Ramos (cell line): ENCODE results near the gene TUBB.
"Not testable (repeated sequence)": the region's sequence is repeated elsewhere in the genome, so short reads cannot be mapped to it uniquely, and the experiment has no call there.

Experiments
- in situ Hi-C: fragments of 300-500 bp; cut with MboI; formaldehyde crosslinking; loops from one replicate; pipeline ENCODE4 v1.14.3; 2022; ENCODE audit warnings: low sequenced_read_pairs; ENCODE audit not compliant: unreplicated experiment

The TUBB gene

DNA sequence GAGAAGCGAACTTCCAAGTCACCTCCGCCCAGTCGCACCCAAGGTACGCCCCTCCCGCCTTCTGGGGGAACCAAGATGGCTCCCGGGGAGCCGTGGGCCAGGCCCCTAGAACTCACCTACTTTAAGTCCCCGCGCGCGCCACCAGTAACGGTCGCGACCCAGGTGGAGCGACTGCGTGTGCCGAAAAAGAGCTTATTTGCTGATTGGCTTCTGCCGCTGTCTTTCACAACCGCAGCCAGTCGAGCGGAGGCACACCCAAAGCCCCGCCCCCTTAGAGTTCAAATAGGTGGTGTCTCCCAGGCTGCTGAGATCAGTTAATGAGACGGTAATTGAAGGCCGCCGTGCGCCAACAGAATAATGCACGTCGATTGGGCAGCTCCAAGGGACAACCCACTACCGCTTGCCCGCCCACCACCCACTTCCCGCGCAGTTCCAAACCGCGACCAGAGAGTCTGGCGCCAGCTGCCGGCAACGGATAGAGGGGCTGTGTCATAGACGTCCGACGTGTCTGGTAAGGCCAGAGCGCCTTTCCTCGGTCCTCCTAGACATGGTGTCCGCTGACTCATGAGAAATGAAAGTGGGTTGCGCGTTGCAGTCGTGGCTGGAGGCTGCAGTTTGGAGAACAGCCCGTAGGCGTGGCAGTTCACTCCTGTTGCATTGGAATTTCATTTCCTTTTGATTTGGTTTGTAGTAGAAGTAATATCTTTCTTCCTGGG lies 2.9 kb upstream of the TUBB start, which contains the start of gene MDC1:
MDC1 (minus strand) TSS at position 153 of the 716 bp plus-strand sequence. CDS start 2,106 bp downstream, outside the sequence.
- in situ Hi-C loops, result no loop called here

DNA sequence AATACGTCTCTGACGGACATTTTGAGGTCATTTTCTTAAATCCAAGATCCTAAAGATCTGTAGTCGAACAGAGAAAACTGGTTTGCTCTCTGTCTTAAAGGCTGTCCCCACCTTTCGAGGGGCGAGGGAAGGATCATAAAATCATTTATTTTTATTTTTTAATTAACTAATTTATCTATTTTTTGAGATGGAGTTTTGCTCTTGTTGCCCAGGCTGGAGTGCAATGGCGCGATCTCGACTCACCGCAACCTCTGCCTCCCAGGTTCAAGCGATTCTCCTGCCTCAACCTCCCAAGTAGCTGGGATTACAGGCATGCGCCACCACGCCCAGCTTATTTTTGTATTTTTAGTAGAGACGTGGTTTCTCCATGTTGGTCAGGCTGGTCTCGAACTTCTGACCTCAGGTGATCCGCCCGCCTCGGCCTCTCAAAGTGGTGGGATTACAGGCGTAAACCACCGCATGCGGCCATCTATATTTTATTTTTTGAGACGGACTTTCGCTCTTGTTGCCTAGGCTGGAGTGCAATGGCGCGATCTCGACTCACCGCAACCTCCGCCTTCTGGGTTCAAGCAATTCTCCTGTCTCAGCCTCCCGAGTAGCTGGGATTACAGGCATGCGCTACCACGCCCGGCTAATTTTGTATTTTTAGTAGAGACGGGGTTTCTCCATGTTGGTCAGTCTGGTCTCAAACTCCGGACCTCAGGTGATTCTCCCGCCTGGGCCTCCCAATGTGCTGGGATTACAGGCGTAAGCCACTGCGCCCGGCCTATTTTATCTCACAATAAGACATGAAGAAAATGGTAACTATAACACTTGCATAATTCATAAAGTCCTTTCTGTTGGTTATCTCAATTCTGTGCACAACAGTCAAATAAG lies 2.1 kb upstream of the TUBB start:
- in situ Hi-C loops, result not testable (repeated sequence)

DNA sequence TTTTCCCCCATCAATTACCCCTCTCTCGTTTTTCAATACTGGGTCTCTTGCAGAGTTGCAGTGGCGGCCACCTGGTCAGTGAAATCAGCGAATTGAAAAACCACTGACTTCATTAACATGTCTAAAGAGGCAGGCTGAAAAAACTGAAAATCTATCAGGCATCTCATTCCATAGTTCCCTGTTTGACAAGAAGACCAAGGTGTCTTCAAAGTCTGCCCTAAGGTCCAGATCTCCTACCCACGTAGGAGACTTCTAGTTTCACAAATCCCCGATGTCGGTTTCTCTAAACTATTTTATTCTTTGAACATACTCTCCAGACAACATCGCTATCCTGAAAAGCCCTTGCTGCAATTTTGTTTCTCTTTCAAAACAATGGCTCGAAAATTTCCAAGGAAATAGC lies 796 bp upstream of the TUBB start:
- in situ Hi-C loops, result no loop called here

DNA sequence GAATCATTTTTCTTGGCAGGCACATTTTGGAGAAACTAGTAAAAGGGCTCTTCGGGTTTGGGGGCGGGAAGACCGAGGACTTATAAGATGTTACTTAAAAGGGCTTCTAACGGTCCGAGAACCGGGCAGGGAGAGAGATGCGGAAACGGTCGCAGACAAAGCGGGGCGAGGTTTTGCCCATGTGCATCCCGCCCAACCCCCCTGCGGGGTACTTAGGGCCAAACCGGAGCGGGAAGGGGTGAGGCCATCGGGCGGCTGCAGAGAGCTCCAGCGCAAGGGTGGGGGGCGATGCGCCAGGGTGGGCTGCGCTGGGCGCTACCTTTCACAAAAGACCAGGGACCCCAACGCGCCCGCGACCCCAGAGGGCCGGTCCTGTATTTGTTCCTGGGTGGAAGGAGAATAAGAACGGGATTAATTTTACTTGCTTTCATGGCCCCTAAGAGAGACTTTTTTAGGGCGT lies 616 bp downstream of the TUBB start:
- in situ Hi-C loops, result no loop called here

DNA sequence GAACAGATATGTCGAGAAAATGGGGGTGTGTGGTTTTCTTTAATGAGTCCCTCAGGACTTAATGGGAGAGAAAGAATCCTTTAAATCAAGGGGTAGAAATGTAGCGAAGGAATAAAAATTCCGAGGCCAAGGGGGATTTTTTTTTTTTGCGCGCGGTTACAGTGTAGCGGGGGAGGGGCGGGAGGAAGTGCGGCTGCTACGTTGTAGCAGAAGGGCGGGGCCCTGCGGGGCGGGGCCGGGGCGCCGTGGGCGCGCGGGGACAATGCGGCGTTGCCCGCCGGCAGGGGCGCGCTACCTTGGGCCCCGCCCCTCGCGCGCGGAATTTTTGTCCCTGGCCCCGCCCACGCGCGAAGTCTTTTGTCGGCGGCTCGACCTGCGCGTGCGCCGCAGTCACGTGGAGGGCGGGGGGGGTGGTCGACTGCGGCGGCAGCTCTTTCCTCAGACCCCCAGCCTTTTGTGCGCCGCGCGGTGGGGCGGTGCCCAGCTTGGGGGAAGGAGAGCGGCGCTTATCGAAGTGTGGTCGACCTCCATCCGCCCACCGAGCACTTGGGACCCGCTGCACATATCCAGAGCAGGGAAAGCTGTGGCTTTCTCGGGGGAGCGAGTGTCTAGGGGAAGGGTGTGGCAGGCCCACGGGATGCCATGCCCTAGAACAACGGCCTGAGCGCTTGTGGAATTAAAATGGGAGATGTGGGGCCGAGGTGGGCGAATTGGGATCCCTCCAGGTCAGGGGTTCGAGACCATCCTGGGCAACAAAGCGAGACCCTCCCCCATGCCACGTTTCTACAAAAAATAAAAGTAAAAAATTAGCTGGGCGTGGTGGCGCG lies 1.3 kb downstream of the TUBB start:
- in situ Hi-C loops, result no loop called here

DNA sequence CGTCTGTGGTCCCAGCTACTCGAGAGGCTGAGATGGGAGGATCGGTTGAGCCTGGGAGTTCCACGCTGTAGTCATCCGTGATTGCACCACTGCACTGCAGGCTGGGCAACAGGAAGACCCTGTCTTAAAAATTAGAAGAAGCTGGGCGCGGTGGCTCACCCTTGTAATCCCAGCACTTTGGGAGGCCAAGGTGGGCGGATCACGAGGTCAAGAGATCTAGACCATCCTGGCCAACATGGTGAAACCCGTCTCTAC lies 1.8 kb downstream of the TUBB start:
- in situ Hi-C loops, result not testable (repeated sequence)

DNA sequence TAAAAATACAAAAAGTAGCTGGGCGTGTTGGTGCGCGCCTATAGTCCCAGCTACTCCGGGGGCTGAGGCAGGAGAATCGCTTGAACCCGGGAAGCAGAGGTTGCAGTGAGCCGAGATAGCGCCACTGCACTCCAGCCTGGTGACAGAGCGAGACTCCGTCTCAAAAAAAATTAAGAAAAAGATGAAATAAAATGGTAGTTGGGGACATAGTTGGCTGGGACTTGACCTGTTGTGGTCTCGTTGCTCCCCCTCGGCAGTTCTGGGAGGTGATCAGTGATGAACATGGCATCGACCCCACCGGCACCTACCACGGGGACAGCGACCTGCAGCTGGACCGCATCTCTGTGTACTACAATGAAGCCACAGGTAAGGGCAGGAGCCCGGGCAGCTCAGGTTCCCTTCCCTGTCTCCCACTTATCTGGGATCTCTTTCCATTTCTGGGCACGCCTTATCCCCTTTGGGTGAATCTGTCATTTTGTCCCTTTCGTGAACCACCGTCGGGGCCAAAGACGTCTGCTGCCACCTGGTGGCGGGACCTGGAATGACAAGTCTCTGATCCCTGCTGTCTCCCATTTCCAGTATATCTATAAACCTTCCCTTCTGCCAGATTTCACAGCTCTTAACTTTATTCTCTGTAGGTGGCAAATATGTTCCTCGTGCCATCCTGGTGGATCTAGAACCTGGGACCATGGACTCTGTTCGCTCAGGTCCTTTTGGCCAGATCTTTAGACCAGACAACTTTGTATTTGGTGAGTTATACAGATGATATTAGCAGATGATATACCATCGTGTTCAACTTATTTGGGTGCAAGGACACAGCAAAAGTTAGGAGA lies 2.3 kb downstream of the TUBB start:
- in situ Hi-C loops, result no loop called here

DNA sequence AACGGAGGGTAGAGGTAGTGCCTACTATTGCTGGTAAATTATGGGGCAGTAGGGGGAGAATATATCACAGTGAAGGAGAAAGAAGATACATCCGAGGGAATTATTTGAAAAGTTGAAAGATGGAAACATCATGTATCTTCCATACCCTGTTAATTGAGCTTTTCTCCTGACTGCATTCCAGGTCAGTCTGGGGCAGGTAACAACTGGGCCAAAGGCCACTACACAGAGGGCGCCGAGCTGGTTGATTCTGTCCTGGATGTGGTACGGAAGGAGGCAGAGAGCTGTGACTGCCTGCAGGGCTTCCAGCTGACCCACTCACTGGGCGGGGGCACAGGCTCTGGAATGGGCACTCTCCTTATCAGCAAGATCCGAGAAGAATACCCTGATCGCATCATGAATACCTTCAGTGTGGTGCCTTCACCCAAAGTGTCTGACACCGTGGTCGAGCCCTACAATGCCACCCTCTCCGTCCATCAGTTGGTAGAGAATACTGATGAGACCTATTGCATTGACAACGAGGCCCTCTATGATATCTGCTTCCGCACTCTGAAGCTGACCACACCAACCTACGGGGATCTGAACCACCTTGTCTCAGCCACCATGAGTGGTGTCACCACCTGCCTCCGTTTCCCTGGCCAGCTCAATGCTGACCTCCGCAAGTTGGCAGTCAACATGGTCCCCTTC lies 3.1 kb downstream of the TUBB start:
- in situ Hi-C loops, result not testable (repeated sequence)

DNA sequence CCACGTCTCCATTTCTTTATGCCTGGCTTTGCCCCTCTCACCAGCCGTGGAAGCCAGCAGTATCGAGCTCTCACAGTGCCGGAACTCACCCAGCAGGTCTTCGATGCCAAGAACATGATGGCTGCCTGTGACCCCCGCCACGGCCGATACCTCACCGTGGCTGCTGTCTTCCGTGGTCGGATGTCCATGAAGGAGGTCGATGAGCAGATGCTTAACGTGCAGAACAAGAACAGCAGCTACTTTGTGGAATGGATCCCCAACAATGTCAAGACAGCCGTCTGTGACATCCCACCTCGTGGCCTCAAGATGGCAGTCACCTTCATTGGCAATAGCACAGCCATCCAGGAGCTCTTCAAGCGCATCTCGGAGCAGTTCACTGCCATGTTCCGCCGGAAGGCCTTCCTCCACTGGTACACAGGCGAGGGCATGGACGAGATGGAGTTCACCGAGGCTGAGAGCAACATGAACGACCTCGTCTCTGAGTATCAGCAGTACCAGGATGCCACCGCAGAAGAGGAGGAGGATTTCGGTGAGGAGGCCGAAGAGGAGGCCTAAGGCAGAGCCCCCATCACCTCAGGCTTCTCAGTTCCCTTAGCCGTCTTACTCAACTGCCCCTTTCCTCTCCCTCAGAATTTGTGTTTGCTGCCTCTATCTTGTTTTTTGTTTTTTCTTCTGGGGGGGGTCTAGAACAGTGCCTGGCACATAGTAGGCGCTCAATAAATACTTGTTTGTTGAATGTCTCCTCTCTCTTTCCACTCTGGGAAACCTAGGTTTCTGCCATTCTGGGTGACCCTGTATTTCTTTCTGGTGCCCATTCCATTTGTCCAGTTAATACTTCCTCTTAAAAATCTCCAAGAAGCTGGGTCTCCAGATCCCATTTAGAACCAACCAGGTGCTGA lies 3.9 kb downstream of the TUBB start:
- in situ Hi-C loops, result not testable (repeated sequence)

DNA sequence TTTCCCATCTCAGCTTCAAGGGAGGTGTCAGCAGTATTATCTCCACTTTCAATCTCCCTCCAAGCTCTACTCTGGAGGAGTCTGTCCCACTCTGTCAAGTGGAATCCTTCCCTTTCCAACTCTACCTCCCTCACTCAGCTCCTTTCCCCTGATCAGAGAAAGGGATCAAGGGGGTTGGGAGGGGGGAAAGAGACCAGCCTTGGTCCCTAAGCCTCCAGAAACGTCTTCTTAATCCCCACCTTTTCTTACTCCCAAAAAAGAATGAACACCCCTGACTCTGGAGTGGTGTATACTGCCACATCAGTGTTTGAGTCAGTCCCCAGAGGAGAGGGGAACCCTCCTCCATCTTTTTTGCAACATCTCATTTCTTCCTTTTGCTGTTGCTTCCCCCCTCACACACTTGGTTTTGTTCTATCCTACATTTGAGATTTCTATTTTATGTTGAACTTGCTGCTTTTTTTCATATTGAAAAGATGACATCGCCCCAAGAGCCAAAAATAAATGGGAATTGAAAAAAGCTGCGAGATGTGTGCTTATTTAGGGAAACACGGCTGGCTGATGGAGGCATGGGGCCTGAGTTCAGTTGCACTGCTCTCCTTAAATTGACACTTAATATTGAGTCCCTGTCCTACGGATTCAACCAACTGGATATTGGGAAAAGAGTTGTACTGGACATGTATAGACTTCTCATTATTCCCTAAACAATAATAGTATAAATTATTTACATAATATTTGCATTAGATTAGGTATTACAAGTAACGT lies 4.9 kb downstream of the TUBB start:
- in situ Hi-C loops, result loop anchor here (5.0 kb wide), 1 partner anchor 53 kb away; the partner anchor contains the start of gene DHX16

DNA sequence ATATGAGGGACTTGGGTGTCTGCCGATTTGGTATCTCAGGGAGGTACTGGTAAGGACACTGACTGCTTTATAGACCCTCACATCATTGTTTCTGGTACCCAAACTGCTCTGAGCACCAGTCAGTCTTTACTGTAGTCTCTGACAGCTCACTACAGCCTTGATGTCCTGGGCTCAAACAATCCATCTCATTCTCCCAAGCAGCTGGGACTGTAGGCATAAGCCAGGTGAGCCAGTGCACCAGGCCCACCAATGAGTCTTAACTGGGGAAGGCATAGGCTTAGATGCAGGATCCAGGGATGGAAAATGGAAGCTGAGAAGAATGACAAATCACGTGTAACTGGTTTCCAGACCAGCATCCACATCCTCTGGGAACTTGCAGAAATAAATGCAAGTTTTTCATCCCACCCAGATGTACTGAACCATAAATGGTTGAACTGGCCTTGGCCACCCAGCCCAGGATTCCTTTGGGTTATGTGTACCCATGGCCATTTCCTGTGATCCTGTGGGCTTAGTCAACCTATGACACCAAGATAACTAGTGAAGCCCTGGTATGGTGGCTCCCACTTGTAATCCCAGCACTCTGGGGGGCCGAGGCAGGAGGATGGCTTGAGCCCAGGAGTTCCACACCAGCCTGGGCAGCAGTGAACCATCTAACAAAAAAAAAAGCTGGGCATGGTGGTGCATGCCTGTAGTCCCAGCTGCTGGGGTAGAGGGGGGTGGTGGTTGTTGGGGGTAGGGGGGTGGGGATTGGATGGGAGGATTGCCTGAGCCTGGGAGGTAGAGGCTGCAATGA lies 5.8 kb downstream of the TUBB start:
- in situ Hi-C loops, result loop anchor here (5.0 kb wide), 1 partner anchor 54 kb away; the partner anchor contains the start of gene DHX16

DNA sequence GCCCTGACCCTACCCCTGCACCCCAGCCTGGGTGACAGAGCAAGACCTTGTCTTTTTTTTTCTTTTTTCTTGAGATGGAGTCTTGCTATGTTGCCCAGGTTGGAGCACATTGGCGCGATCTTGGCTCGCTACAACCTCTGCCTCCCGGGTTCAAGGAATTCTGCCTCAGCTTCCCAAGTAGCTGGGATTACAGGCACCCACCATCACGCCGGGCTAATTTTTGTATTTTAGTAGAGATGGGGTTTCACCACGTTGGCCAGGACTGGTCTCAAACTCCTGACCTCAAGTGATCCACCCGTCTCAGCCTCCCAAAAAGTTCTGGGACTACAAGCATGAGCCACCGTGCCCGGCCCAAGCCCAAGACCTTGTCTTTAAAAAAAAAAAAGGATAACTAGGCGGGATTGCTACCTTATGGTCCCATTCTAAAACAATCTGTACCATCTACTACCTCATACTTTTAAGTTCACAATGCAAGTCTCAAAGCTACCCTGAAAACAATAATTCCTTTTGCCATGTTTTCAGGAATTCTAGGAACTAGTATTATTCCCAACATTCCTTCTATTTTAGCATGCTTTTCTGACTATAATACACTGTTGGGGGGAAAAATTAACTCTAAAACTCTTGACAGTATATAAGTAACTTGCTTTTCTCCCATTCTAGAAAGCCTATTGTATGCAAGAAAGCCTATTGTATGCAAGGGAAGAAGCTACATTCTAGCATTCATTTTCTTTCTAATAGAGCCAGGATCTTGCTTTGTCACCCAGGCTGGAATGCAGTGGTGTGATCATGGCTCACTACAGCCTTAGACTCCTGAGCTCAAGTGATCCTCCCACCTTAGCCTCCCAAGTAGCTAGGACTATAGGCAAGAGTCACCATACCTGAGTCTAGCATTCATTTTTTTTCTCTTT lies 6.6 kb downstream of the TUBB start:
- in situ Hi-C loops, result loop anchor here (5.0 kb wide), 1 partner anchor 54 kb away; the partner anchor contains the start of gene DHX16

DNA sequence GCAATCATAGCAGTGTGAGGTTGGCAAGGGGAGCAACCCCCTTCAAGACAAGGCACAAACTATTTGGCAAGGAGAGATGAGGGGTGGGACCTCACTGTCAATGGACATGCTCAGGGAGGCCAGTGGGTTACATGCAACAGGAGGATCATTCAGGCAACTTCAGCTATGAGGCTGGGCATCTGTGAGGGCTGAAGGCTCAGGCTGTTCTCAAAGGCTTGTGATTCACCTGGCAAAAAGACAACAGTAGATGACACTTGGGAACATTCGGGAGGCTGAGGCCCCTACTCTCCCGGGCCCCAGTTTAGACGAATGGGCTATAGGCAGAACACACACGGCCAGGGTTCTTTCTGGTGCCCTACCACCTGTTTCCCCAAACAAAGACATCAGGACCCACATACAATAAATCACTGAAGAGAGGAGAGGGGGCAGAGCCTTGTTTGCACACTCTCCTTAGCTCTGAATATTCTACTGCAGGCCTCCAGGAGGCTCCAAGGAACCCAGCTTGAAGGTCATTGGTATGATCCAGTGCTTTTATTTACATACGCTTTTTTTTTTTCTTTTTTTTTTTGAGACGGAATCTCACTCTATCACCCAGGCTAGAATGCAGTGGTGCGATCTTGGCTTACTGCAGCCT lies 7.9 kb downstream of the TUBB start:
- in situ Hi-C loops, result loop anchor here (5.0 kb wide), 1 partner anchor 56 kb away; the partner anchor contains the start of gene DHX16

DNA sequence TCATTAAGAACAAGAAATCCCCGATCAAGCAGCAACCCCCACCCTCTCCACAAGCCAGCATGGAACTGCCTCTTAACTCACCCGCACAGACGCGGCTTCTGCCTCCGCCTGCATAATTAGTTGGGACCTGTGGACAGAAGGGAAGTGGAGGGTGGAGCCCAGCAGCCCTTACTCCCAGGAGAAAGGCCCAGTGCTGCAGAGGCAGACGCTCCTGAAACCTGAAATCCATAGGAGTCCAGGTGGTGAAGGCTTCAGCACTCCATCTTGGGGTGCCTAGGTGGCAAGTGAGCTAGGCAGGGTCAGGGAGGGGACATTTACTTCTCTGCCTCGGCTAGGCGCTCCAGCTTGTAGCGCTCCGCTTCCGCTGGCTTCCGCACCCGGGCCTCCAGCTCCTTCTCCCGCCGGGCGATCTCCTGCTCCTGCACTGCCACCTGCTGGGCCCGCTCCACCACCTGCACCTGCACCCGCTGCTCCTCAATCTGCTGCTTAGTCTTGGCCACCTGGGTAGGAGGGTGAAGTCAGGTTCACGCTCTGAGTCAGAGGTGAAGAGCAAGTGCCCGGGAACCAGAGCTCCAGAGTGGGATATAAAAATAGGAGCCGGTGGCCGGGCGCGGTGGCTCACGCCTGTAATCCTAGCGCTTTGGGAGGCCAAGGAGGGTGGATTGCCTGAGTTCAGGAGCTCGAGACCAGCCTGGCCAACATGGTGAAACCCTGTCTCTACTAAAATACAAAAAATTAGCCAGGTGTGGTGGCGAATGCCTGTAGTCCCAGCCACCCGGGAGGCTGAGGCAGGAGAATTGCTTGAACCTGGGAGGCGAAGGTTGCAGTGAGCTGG lies 10.7 kb downstream of the TUBB start:
- in situ Hi-C loops, result no loop called here
